GM21526 (cell line): ENCODE data around the gene SLC37A1.
A peak's percentile ranks its signal among the peaks of the same experiment; 100 is the strongest.
"Not testable (repeated sequence)": the region's sequence is repeated elsewhere in the genome, so short reads cannot be mapped to it uniquely, and the experiment has no call there.

ENCODE experiments used
- ATAC-seq: cut with Tn5 transposase; IDR thresholded peaks from one replicate; pipeline ENCODE4 v1.9.1; 2021; ENCODE audit warnings: moderate library complexity; ENCODE audit not compliant: unreplicated experiment, low FRiP score

SLC37A1 gene

GRCh38 chr21:42513151-42513984 is at the start of gene SLC37A1:
TSS of gene SLC37A1 (plus strand) at chr21:42513852. CDS start at chr21:42518455, 4,603 bp downstream.
- peak; percentile 42 for ATAC-seq

- ATAC-seq = no peak
Measured at GRCh38 chr21:42463861-42464515, 49.7 kb upstream of the SLC37A1 start.

GRCh38 chr21:42465008-42465802 is 48.4 kb upstream of the SLC37A1 start:
- ATAC-seq = no peak

GRCh38 chr21:42465803-42466127 is 47.9 kb upstream of the SLC37A1 start:
- no peak for ATAC-seq

GRCh38 chr21:42466700-42467099 is 47.0 kb upstream of the SLC37A1 start:
- no peak for ATAC-seq

- no peak for ATAC-seq
Measured at GRCh38 chr21:42467140-42467983, 46.3 kb upstream of the SLC37A1 start.

- no peak for ATAC-seq
Measured at GRCh38 chr21:42468491-42469131, 45.0 kb upstream of the SLC37A1 start.

GRCh38 chr21:42469272-42469671 is 44.4 kb upstream of the SLC37A1 start:
- no peak for ATAC-seq

GRCh38 chr21:42469726-42470125 is 43.9 kb upstream of the SLC37A1 start:
- not testable (repeated sequence) for ATAC-seq

- no peak for ATAC-seq
Measured at GRCh38 chr21:42471206-42471605, 42.4 kb upstream of the SLC37A1 start.

GRCh38 chr21:42471716-42472330 is 41.8 kb upstream of the SLC37A1 start:
- ATAC-seq = no peak

- ATAC-seq = no peak
Measured at GRCh38 chr21:42472521-42472920, 41.1 kb upstream of the SLC37A1 start.

- ATAC-seq = no peak
Measured at GRCh38 chr21:42473498-42474042, 40.1 kb upstream of the SLC37A1 start.

GRCh38 chr21:42474043-42474831 is 39.4 kb upstream of the SLC37A1 start:
- peak; percentile 46 for ATAC-seq

GRCh38 chr21:42475036-42475435 is 38.6 kb upstream of the SLC37A1 start:
- no peak for ATAC-seq

GRCh38 chr21:42475526-42476387 is 37.9 kb upstream of the SLC37A1 start:
- ATAC-seq = no peak
